GM12875 (cell line): ENCODE results near the gene C3orf52.

Experiments used
- H3K4me3 ChIP-seq: one replicate; pipeline ENCODE4 v1.5.1; 2011; ENCODE audit warnings: low read depth, low read length, control low read depth
- CTCF ChIP-seq: IDR thresholded peaks from 2 replicates; pipeline ENCODE4 v1.5.1; 2011; ENCODE audit warnings: low read depth, mild to moderate bottlenecking, control low read depth, inconsistent platforms, low read length, moderate library complexity, borderline replicate concordance; ENCODE audit not compliant: insufficient read depth

Gene C3orf52

GRCh38 chr3:112074616-112075497 is 11.3 kb upstream of the C3orf52 start:
- H3K4me3 ChIP-seq = no peak overlapping the region

GRCh38 chr3:112078125-112079083 is 7.8 kb upstream of the C3orf52 start:
- no peak for TF ChIP-seq CTCF
- no peak overlapping the region for H3K4me3 ChIP-seq

More at GRCh38 chr3:112074616-112075497, 11.3 kb upstream of the C3orf52 start:
- TF ChIP-seq CTCF = no peak

GRCh38 chr3:112083239-112083638 is 3.0 kb upstream of the C3orf52 start:
- H3K4me3 ChIP-seq = no peak overlapping the region
- no peak for TF ChIP-seq CTCF

- no peak for TF ChIP-seq CTCF
- no peak overlapping the region for H3K4me3 ChIP-seq
Observed at GRCh38 chr3:112084980-112085705, 1.0 kb upstream of the C3orf52 start.

- H3K4me3 ChIP-seq = no peak overlapping the region
- TF ChIP-seq CTCF = no peak
Observed at GRCh38 chr3:112085735-112086075, 484 bp upstream of the C3orf52 start.

DNA sequence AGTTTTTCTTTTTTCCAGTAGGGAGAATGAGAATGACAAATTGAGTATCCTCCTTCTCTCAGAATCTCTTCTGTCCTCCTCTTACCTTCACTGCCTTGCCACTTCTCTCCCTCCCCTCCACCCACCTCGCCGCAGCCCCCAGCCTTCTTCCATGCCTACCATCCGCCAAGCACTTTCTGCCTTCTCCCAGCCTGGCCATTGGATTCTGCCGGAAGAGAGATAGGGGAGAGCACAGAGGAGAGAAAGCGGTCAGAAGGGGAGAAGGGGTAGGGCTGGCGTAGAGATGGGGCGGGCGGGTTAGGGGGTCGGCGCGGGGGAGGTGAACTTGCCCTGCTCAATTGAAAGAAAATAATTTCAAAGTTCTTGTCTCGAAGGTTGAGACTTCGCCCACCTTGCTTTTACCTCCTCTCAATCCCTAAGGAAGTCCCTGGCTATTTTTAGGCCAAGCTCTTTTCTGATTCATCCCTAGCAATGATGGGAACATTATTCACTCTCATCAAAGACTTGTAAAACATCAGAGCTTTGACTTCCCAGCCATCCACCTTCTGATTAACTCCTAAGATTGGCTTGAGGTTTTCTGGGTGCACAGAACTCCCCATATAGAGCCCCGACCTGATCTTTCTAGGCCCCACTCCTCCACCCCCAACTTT is 811 bp downstream of the C3orf52 start:
- no peak for TF ChIP-seq CTCF
- H3K4me3 ChIP-seq = no peak overlapping the region
